Measurements from ENCODE around the gene TEF. TPM values are rescaled to one million over a fixed set of nuclear protein-coding genes. Genes with fewer than 3 reads are reported as not detected.

Gene TEF
- total RNA-seq, 1 donor from 2014 or later: 6.6 TPM

DNA sequence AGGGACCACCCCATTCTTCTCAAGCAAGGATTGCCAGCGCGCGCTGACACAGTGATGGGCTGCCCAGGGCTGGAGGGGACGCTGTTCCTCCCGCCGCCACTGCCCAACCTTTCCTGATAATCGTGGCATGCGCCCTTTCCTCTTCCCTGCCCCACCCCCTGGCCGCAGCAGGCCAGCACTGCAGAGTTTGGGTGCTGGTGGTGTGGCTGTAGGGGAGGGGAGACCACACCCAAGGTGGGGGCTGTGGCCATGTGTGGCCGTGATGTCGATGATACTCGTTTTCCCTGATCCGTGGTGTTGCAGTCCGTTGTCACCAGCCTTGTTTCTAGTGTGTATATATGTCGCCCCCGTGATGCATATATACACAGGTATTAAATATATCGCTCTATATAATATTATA is 22.8 kb upstream of the TEF start:
- H3K4me1 Mint-ChIP-seq (ENCODE audit: unreplicated experiment): no peaks in the 10 kb centered on the region
- H3K4me3 Mint-ChIP-seq (ENCODE audit: unreplicated experiment): peak overlapping the region; percentile 31
- TF ChIP-seq, protein P1, sequence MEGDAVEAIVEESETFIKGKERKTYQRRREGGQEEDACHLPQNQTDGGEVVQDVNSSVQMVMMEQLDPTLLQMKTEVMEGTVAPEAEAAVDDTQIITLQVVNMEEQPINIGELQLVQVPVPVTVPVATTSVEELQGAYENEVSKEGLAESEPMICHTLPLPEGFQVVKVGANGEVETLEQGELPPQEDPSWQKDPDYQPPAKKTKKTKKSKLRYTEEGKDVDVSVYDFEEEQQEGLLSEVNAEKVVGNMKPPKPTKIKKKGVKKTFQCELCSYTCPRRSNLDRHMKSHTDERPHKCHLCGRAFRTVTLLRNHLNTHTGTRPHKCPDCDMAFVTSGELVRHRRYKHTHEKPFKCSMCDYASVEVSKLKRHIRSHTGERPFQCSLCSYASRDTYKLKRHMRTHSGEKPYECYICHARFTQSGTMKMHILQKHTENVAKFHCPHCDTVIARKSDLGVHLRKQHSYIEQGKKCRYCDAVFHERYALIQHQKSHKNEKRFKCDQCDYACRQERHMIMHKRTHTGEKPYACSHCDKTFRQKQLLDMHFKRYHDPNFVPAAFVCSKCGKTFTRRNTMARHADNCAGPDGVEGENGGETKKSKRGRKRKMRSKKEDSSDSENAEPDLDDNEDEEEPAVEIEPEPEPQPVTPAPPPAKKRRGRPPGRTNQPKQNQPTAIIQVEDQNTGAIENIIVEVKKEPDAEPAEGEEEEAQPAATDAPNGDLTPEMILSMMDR (IDR thresholded peaks at IDR 0.05; ENCODE audit: unreplicated experiment): no peak
- no peak overlapping the region for H3K27ac Mint-ChIP-seq (ENCODE audit: unreplicated experiment)
- no peak for DNase-seq (ENCODE audit: low spot score)
- H3K27me3 Mint-ChIP-seq (ENCODE audit: unreplicated experiment): peaks cover 7% of the 10 kb centered on the region
- no peaks in the 10 kb centered on the region for H3K9me3 Mint-ChIP-seq (ENCODE audit: unreplicated experiment)
- peaks cover 10% of the 10 kb centered on the region for H3K36me3 Mint-ChIP-seq (ENCODE audit: low read depth, unreplicated experiment)

DNA sequence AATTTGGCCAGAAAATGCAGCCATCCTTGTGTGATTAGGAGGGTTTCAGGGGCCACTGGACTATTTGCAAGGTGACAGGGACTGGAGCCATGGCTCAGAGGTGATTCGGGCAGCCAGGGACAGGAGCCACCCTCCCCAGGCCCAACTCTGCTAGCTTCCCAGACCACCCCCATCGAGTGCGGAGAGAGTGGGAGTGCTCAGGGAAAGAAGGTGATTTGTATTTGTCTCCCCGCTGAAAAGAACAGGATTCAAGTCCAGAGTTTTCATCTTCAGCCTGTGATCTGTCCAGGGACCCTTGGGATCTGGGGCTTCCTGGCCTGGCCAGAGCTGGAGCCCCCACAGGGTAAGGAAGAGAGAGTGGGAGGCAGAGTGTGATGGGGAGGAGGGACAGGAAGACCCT is 22.4 kb upstream of the TEF start:
- Mint-ChIP-seq H3K27me3 (ENCODE audit: unreplicated experiment) (peaks cover 3% of the 10 kb centered on the region), H3K9me3 (ENCODE audit: unreplicated experiment) (no peaks in the 10 kb centered on the region), H3K36me3 (ENCODE audit: low read depth, unreplicated experiment) (peaks cover 5% of the 10 kb centered on the region), H3K27ac (ENCODE audit: unreplicated experiment) (no peak overlapping the region), H3K4me3 (ENCODE audit: unreplicated experiment) (peak overlapping the region; percentile 31), H3K4me1 (ENCODE audit: unreplicated experiment) (no peaks in the 10 kb centered on the region)
- no peak for DNase-seq (ENCODE audit: low spot score)
- TF ChIP-seq, protein P1 (IDR thresholded peaks at IDR 0.05; ENCODE audit: unreplicated experiment): no peak

DNA sequence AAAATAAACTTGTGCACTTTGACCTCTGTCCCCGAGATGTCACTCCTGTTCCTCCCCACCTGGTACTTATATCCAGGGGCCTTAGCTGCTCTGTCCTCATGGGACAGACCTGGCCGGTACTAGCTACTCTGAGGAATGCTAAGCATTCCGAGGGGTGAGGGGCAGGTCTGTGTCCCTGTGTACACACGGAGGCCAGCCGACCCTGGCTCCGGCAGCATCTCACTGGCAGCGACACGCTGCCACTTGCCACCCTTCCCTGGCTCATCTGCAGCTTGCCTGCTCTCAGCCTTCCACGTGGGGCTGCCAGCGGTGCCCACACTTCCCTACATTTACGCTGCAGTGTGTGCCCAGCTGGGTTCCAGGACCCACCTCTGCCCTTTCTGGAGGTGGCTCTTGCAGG is 21.6 kb upstream of the TEF start:
- H3K4me1 Mint-ChIP-seq (ENCODE audit: unreplicated experiment): no peaks in the 10 kb centered on the region
- H3K4me3 Mint-ChIP-seq (ENCODE audit: unreplicated experiment): no peak overlapping the region
- H3K9me3 Mint-ChIP-seq (ENCODE audit: unreplicated experiment): no peaks in the 10 kb centered on the region
- H3K36me3 Mint-ChIP-seq (ENCODE audit: low read depth, unreplicated experiment): no peaks in the 10 kb centered on the region
- H3K27me3 Mint-ChIP-seq (ENCODE audit: unreplicated experiment): peaks cover 1% of the 10 kb centered on the region
- TF ChIP-seq, protein P1 (IDR thresholded peaks at IDR 0.05; ENCODE audit: unreplicated experiment): no peak
- no peak for DNase-seq (ENCODE audit: low spot score)
- H3K27ac Mint-ChIP-seq (ENCODE audit: unreplicated experiment): no peak overlapping the region

DNA sequence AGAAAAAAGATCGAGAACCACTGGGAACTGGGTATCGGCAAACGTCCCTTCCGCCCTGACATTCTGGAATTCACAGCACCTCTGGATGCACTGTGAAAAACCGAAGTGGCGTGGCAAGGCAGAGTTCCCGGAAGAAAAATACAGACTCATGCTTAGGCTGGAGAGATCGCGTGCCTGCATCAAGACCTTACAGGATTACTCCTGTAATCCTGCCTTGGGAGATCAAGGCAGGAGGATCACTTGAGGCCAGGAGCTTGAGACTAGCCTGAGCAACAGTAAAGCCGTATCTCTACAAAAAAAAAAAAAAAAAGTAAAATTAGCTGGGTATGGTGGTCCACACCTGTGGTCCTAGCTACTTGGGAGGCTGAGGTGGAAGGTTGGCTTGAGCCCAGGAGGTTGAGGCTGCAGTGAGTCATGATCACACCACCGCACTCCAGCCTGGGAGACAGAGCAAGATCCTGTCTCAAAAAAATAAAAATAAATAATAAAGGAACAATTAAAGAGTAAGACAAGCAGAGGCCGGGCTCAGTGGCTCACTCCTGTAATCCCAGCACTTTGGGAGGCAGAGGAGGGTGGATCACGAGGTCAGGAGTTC is 19.9 kb upstream of the TEF start:
- Mint-ChIP-seq H3K27ac (ENCODE audit: unreplicated experiment) (no peak overlapping the region), H3K4me3 (ENCODE audit: unreplicated experiment) (no peak overlapping the region), H3K36me3 (ENCODE audit: low read depth, unreplicated experiment) (no peaks in the 10 kb centered on the region), H3K4me1 (ENCODE audit: unreplicated experiment) (no peaks in the 10 kb centered on the region), H3K27me3 (ENCODE audit: unreplicated experiment) (peaks cover 1% of the 10 kb centered on the region), H3K9me3 (ENCODE audit: unreplicated experiment) (no peaks in the 10 kb centered on the region)
- TF ChIP-seq, protein P1 (IDR thresholded peaks at IDR 0.05; ENCODE audit: unreplicated experiment): no peak
- DNase-seq (ENCODE audit: low spot score): no peak

DNA sequence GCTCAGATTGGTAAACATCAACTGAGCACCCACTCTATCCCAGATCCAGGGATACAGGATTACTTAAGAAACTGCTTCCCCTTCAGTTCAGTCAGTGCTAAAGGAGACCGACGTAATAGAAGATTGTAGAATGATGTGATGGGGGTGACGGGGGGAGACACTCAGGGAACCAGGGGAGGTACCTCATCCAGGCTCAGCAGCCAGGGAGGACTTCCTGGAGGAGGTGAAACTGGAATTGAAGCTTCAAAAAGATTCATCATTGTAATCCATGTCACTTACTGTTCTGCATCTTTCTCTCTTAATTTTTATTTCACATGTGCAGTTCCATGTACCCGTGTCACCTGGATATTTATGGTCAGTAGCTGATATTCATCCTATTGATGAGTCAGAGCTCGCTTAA is 19.1 kb upstream of the TEF start:
- Mint-ChIP-seq H3K4me1 (ENCODE audit: unreplicated experiment) (no peaks in the 10 kb centered on the region), H3K4me3 (ENCODE audit: unreplicated experiment) (no peak overlapping the region), H3K27ac (ENCODE audit: unreplicated experiment) (no peak overlapping the region), H3K36me3 (ENCODE audit: low read depth, unreplicated experiment) (no peaks in the 10 kb centered on the region), H3K9me3 (ENCODE audit: unreplicated experiment) (no peaks in the 10 kb centered on the region), H3K27me3 (ENCODE audit: unreplicated experiment) (peaks cover 1% of the 10 kb centered on the region)
- TF ChIP-seq, protein P1 (IDR thresholded peaks at IDR 0.05; ENCODE audit: unreplicated experiment): no peak
- DNase-seq (ENCODE audit: low spot score): no peak

Data from endothelial cell (in vitro differentiated cells).